ENCODE results near the gene SMC3. TPM values are rescaled to one million over a fixed set of nuclear protein-coding genes. Genes with fewer than 3 reads are reported as not detected.

Gene SMC3
- total RNA-seq, 1 experiment from 2014 or later = 43.2 TPM

GRCh38 chr10:110597476-110597875, 30.0 kb downstream of the SMC3 start:
- Mint-ChIP-seq H3K27ac (ENCODE audit: low read depth, unreplicated experiment) (no peak overlapping the region), H3K36me3 (ENCODE audit: insufficient read depth, unreplicated experiment) (peaks cover 85% of the 10 kb centered on the region), H3K4me1 (ENCODE audit: insufficient read depth, unreplicated experiment) (no peaks in the 10 kb centered on the region), H3K27me3 (ENCODE audit: insufficient read depth, unreplicated experiment) (no peaks in the 10 kb centered on the region), H3K4me3 (ENCODE audit: unreplicated experiment) (no peak overlapping the region), H3K9me3 (ENCODE audit: unreplicated experiment) (no peaks in the 10 kb centered on the region)
- DNase-seq (ENCODE audit: unreplicated experiment) = no peak
- ChIA-PET POLR2A (interaction anchor here (1.1 kb wide), 1 partner anchor 291 kb away, joined by 4 read pairs; no protein-coding TSS in a partner anchor), CTCF (interaction anchor here (1.1 to 8.3 kb wide), 4 partner anchors 11 to 290 kb away, joined by 3 to 87 read pairs (median 19); partner anchors contain the start of gene SMNDC1)
- TF ChIP-seq CTCF (IDR thresholded peaks at IDR 0.05; ENCODE audit: unreplicated experiment) = no peak
- intact Hi-C loops (cut with micrococcal nuclease) = no loop called here
- BruUV-seq (replicated peaks) = no TSS peak

- intact Hi-C loops (cut with micrococcal nuclease) = loop anchor here (1.0 to 10.0 kb wide), 4 partner anchors 96 to 294 kb away; no protein-coding TSS in a partner anchor
Measured at GRCh38 chr10:110600487-110601101, 33.1 kb downstream of the SMC3 start.

GRCh38 chr10:110601581-110601980, 34.1 kb downstream of the SMC3 start:
- no TSS peak for BruUV-seq (replicated peaks)
- Mint-ChIP-seq H3K27me3 (ENCODE audit: insufficient read depth, unreplicated experiment) (no peaks in the 10 kb centered on the region), H3K4me3 (ENCODE audit: unreplicated experiment) (no peak overlapping the region), H3K4me1 (ENCODE audit: insufficient read depth, unreplicated experiment) (no peaks in the 10 kb centered on the region), H3K36me3 (ENCODE audit: insufficient read depth, unreplicated experiment) (peaks cover 86% of the 10 kb centered on the region), H3K27ac (ENCODE audit: low read depth, unreplicated experiment) (no peak overlapping the region), H3K9me3 (ENCODE audit: unreplicated experiment) (no peaks in the 10 kb centered on the region)
- CTCF ChIA-PET = interaction anchor here (0.7 to 8.3 kb wide), 2 partner anchors 54 to 294 kb away, joined by 4 to 87 read pairs; partner anchors contain the start of gene SMNDC1
- no peak for TF ChIP-seq CTCF (IDR thresholded peaks at IDR 0.05; ENCODE audit: unreplicated experiment)
- no peak for DNase-seq (ENCODE audit: unreplicated experiment)
- intact Hi-C loops (cut with micrococcal nuclease) = loop anchor here (10.0 kb wide), 1 partner anchor 97 kb away; no protein-coding TSS in a partner anchor
- POLR2A ChIA-PET = interaction anchor here (0.8 to 5.4 kb wide), 4 partner anchors 15 to 303 kb away, joined by 3 to 27 read pairs (median 4); partner anchors contain the start of gene SMNDC1

More at GRCh38 chr10:110600487-110601101, 33.1 kb downstream of the SMC3 start:
- no peak overlapping the region for H3K4me3 Mint-ChIP-seq (ENCODE audit: unreplicated experiment)
- no TSS peak for BruUV-seq (replicated peaks)
- no peak overlapping the region for H3K27ac Mint-ChIP-seq (ENCODE audit: low read depth, unreplicated experiment)
- DNase-seq (ENCODE audit: unreplicated experiment) = peak; percentile 69
- ChIA-PET CTCF (interaction anchor here (0.6 to 8.3 kb wide), 23 partner anchors 8 to 1505 kb away, joined by 3 to 87 read pairs (median 4); partner anchors contain the start of gene SMNDC1), POLR2A (interaction anchor here (0.6 to 5.4 kb wide), 8 partner anchors 17 to 1543 kb away, joined by 3 to 27 read pairs (median 4); partner anchors contain the start of gene SMNDC1)
- peak; percentile 46 for TF ChIP-seq CTCF (IDR thresholded peaks at IDR 0.05; ENCODE audit: unreplicated experiment)
- H3K36me3 Mint-ChIP-seq (ENCODE audit: insufficient read depth, unreplicated experiment) = peaks cover 85% of the 10 kb centered on the region
- no peaks in the 10 kb centered on the region for H3K4me1 Mint-ChIP-seq (ENCODE audit: insufficient read depth, unreplicated experiment)
- H3K9me3 Mint-ChIP-seq (ENCODE audit: unreplicated experiment) = no peaks in the 10 kb centered on the region
- H3K27me3 Mint-ChIP-seq (ENCODE audit: insufficient read depth, unreplicated experiment) = no peaks in the 10 kb centered on the region

- BruUV-seq (replicated peaks) = no TSS peak
- POLR2A ChIA-PET = interaction anchor here (0.7 to 1.8 kb wide), 16 partner anchors 9 to 312 kb away, joined by 3 to 9 read pairs (median 4); partner anchors contain the start of genes BBIP1 and SMNDC1
Measured at GRCh38 chr10:110608087-110608486, 40.6 kb downstream of the SMC3 start.

More at GRCh38 chr10:110608087-110608486, 40.6 kb downstream of the SMC3 start:
- Mint-ChIP-seq H3K9me3 (ENCODE audit: unreplicated experiment) (no peaks in the 10 kb centered on the region), H3K27me3 (ENCODE audit: insufficient read depth, unreplicated experiment) (no peaks in the 10 kb centered on the region), H3K36me3 (ENCODE audit: insufficient read depth, unreplicated experiment) (peaks cover 54% of the 10 kb centered on the region), H3K27ac (ENCODE audit: low read depth, unreplicated experiment) (no peak overlapping the region), H3K4me1 (ENCODE audit: insufficient read depth, unreplicated experiment) (no peaks in the 10 kb centered on the region), H3K4me3 (ENCODE audit: unreplicated experiment) (no peak overlapping the region)
- CTCF ChIA-PET = interaction anchor here (0.5 to 2.2 kb wide), 23 partner anchors 9 to 404 kb away, joined by 3 to 14 read pairs (median 4); no protein-coding TSS in a partner anchor
- no peak for TF ChIP-seq CTCF (IDR thresholded peaks at IDR 0.05; ENCODE audit: unreplicated experiment)
- intact Hi-C loops (cut with micrococcal nuclease) = loop anchor here (10.0 kb wide), 1 partner anchor 103 kb away; no protein-coding TSS in a partner anchor
- DNase-seq (ENCODE audit: unreplicated experiment) = no peak

Data from MCF 10A (cell line).